NCI-H345 treated with DMSO at 0.1 percent for 48 hours (cell line): Measurements from ENCODE around the gene GRIK2.
"Not testable (repeated sequence)": the region's sequence is repeated elsewhere in the genome, so short reads cannot be mapped to it uniquely, and the experiment has no call there.

ENCODE experiments used
- DNase-seq: peaks from one replicate; lab custom pipeline; 2025; ENCODE audit not compliant: unreplicated experiment; lab: John Stamatoyannopoulos, UW

The GRIK2 gene

GRCh38 chr6:101393251-101393828, at the start of gene GRIK2:
Gene GRIK2, plus strand, starts transcription at chr6:101393708.
- peak; percentile 70 for DNase-seq

- DNase-seq: no peak
Observed at GRCh38 chr6:101344885-101345284, 48.6 kb upstream of the GRIK2 start.

GRCh38 chr6:101348816-101349215, 44.7 kb upstream of the GRIK2 start:
- DNase-seq: no peak

GRCh38 chr6:101350631-101351030, 42.9 kb upstream of the GRIK2 start:
- not testable (repeated sequence) for DNase-seq

GRCh38 chr6:101351173-101351572, 42.3 kb upstream of the GRIK2 start:
- DNase-seq: no peak

- DNase-seq: no peak
Observed at GRCh38 chr6:101352316-101352715, 41.2 kb upstream of the GRIK2 start.

GRCh38 chr6:101365181-101365580, 28.3 kb upstream of the GRIK2 start:
- DNase-seq: no peak

- DNase-seq: no peak
Observed at GRCh38 chr6:101379926-101380325, 13.6 kb upstream of the GRIK2 start.

GRCh38 chr6:101380897-101381630, 12.4 kb upstream of the GRIK2 start:
- DNase-seq: no peak

GRCh38 chr6:101383747-101384146, 9.8 kb upstream of the GRIK2 start:
- DNase-seq: not testable (repeated sequence)

- no peak for DNase-seq
Observed at GRCh38 chr6:101386982-101387381, 6.5 kb upstream of the GRIK2 start.

- no peak for DNase-seq
Observed at GRCh38 chr6:101391772-101392585, 1.5 kb upstream of the GRIK2 start.

- peak; percentile 22 for DNase-seq
Observed at GRCh38 chr6:101392586-101393230, 800 bp upstream of the GRIK2 start.

- DNase-seq: peak; percentile 70
Observed at GRCh38 chr6:101393829-101394251, 332 bp downstream of the GRIK2 start.

- DNase-seq: peak; percentile 20
Observed at GRCh38 chr6:101394936-101395335, 1.4 kb downstream of the GRIK2 start.

GRCh38 chr6:101395345-101395744, 1.8 kb downstream of the GRIK2 start:
- no peak for DNase-seq

- DNase-seq: no peak
Observed at GRCh38 chr6:101396548-101397173, 3.2 kb downstream of the GRIK2 start.

GRCh38 chr6:101397199-101397598, 3.7 kb downstream of the GRIK2 start:
- DNase-seq: peak; percentile 22

- DNase-seq: no peak
Observed at GRCh38 chr6:101398716-101399615, 5.5 kb downstream of the GRIK2 start.

GRCh38 chr6:101399616-101400162, 6.2 kb downstream of the GRIK2 start:
- DNase-seq: no peak
